ENCODE results near the gene SPEF2. TPM values are rescaled to one million over a fixed set of nuclear protein-coding genes. Genes with fewer than 3 reads are reported as not detected.

SPEF2 gene
- total RNA-seq, 1 donor from 2014 or later: 3.4 TPM

DNA sequence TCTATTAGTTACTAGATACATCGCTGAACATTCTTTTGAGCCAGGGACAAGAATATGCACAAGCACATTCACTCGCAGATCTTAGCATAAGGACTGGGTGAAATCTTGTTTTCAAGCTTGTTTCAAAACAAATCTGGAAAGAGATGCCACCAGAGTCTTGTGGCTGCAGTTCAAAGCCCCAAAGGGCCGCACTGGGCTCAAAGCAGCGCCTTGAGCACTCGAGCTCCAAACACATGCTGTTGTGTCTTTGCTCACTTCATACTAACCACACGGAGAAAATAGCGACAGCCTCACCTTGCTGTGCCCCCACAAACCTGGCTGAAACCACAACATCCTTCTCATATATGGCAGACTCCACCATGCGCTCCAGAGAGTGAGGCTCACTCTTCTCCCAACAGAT, 204.8 kb downstream of the SPEF2 start:
- H3K9me3 ChIP-seq (ENCODE audit: insufficient read depth, low read depth, low read length): no peaks in the 10 kb centered on the region
- H4K20me1 ChIP-seq (ENCODE audit: insufficient read depth, low read length): no peaks in the 10 kb centered on the region
- Mint-ChIP-seq H3K4me3 (ENCODE audit: unreplicated experiment) (no peak overlapping the region), H3K4me1 (ENCODE audit: low read depth, unreplicated experiment) (no peaks in the 10 kb centered on the region), H3K9me3 (ENCODE audit: unreplicated experiment) (peaks cover 3% of the 10 kb centered on the region), H3K36me3 (ENCODE audit: low read depth, unreplicated experiment) (no peaks in the 10 kb centered on the region), H3K27me3 (ENCODE audit: low read depth, unreplicated experiment) (peaks cover 6% of the 10 kb centered on the region), H3K27ac (ENCODE audit: unreplicated experiment) (no peak overlapping the region)
- H3K9ac ChIP-seq (ENCODE audit: low read length): no peak overlapping the region
- no peak overlapping the region for H3K27ac ChIP-seq (ENCODE audit: low read depth, low read length)
- TF ChIP-seq EZH2 (IDR thresholded peaks at IDR 0.05; ENCODE audit: insufficient read depth, low read length): no peak
- no peak for TF ChIP-seq CTCF (IDR thresholded peaks at IDR 0.05; ENCODE audit: insufficient read depth, low read depth, low read length)
- no peaks in the 10 kb centered on the region for H3K27me3 ChIP-seq (ENCODE audit: insufficient read depth, low read length)
- H2AFZ ChIP-seq (ENCODE audit: low read depth, low read length): no peak overlapping the region
- no peak overlapping the region for H3K4me3 ChIP-seq (ENCODE audit: insufficient read depth, low read depth, low read length)
- H3K4me1 ChIP-seq (ENCODE audit: insufficient read depth, low read length): no peaks in the 10 kb centered on the region
- no peaks in the 10 kb centered on the region for H3K79me2 ChIP-seq (ENCODE audit: insufficient read depth, low read length)
- FAIRE-seq: no peak
- no peak overlapping the region for H3K4me2 ChIP-seq (ENCODE audit: low read length)
- H3K36me3 ChIP-seq (ENCODE audit: insufficient read depth, low read length): no peaks in the 10 kb centered on the region
- DNase-seq (ENCODE audit: low read depth): no peak

DNA sequence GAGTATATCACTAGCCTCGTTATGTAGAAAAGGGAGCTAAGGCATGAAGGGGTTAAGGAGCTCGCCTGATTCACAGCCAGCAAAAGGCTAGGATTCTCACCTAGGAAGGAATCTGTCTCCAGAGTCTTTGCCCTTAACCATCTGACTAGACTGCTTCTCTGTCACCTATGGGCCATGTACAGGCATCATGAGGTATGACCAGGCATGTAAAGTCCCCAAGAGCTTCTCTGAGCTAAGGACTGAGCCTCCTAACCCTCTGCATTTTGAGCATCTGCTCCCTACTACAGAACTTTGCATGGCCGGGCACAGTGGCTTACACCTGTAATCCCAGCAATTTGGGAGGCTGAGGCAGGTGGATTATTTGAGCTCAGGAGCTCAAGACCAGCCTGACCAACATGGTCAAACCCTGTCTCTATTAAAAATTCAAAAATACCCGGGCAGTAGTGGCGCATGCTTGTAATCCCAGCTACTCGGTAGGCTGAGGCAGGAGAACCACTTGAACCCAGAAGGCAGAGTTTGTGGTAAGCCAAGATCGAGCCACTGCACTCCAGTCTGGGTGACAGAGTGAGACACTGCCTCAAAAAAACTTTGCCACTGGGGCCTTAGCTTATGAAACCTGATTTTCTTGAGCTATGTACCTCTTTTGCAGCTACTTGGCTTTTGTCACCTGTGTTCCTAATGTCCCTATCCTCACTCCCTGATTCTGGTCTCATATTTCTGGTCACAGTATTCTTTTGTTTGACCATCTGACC, 205.9 kb downstream of the SPEF2 start:
- peaks cover 9% of the 10 kb centered on the region for H3K4me1 Mint-ChIP-seq (ENCODE audit: low read depth, unreplicated experiment)
- Histone ChIP-seq H3K79me2 (ENCODE audit: insufficient read depth, low read length) (no peaks in the 10 kb centered on the region), H3K27me3 (ENCODE audit: insufficient read depth, low read length) (no peaks in the 10 kb centered on the region), H4K20me1 (ENCODE audit: insufficient read depth, low read length) (no peaks in the 10 kb centered on the region), H3K36me3 (ENCODE audit: insufficient read depth, low read length) (no peaks in the 10 kb centered on the region), H2AFZ (ENCODE audit: low read depth, low read length) (no peak overlapping the region), H3K27ac (ENCODE audit: low read depth, low read length) (no peak overlapping the region), H3K4me3 (ENCODE audit: insufficient read depth, low read depth, low read length) (no peak overlapping the region), H3K9ac (ENCODE audit: low read length) (no peak overlapping the region), H3K4me2 (ENCODE audit: low read length) (no peak overlapping the region), H3K4me1 (ENCODE audit: insufficient read depth, low read length) (no peaks in the 10 kb centered on the region), H3K9me3 (ENCODE audit: insufficient read depth, low read depth, low read length) (no peaks in the 10 kb centered on the region)
- H3K36me3 Mint-ChIP-seq (ENCODE audit: low read depth, unreplicated experiment): no peaks in the 10 kb centered on the region
- FAIRE-seq: no peak
- H3K27me3 Mint-ChIP-seq (ENCODE audit: low read depth, unreplicated experiment): peaks cover 6% of the 10 kb centered on the region
- no peak overlapping the region for H3K27ac Mint-ChIP-seq (ENCODE audit: unreplicated experiment)
- TF ChIP-seq CTCF (IDR thresholded peaks at IDR 0.05; ENCODE audit: insufficient read depth, low read depth, low read length): no peak
- no peak for TF ChIP-seq EZH2 (IDR thresholded peaks at IDR 0.05; ENCODE audit: insufficient read depth, low read length)
- H3K9me3 Mint-ChIP-seq (ENCODE audit: unreplicated experiment): peaks cover 3% of the 10 kb centered on the region
- no peak for DNase-seq (ENCODE audit: low read depth)
- no peak overlapping the region for H3K4me3 Mint-ChIP-seq (ENCODE audit: unreplicated experiment)

GRCh38 chr5:35826056-35826455, 208.4 kb downstream of the SPEF2 start:
- Mint-ChIP-seq H3K4me1 (ENCODE audit: low read depth, unreplicated experiment) (peaks cover 11% of the 10 kb centered on the region), H3K27ac (ENCODE audit: unreplicated experiment) (no peak overlapping the region), H3K36me3 (ENCODE audit: low read depth, unreplicated experiment) (no peaks in the 10 kb centered on the region), H3K9me3 (ENCODE audit: unreplicated experiment) (peaks cover under 1% of the 10 kb centered on the region), H3K27me3 (ENCODE audit: low read depth, unreplicated experiment) (peaks cover 10% of the 10 kb centered on the region), H3K4me3 (ENCODE audit: unreplicated experiment) (no peak overlapping the region)
- H3K36me3 ChIP-seq (ENCODE audit: insufficient read depth, low read length): no peaks in the 10 kb centered on the region
- no peaks in the 10 kb centered on the region for H3K9me3 ChIP-seq (ENCODE audit: insufficient read depth, low read depth, low read length)
- H3K4me3 ChIP-seq (ENCODE audit: insufficient read depth, low read depth, low read length): no peak overlapping the region
- no peak overlapping the region for H3K4me2 ChIP-seq (ENCODE audit: low read length)
- no peak overlapping the region for H3K9ac ChIP-seq (ENCODE audit: low read length)
- H3K27me3 ChIP-seq (ENCODE audit: insufficient read depth, low read length): no peaks in the 10 kb centered on the region
- TF ChIP-seq EZH2 (IDR thresholded peaks at IDR 0.05; ENCODE audit: insufficient read depth, low read length) (no peak), CTCF (IDR thresholded peaks at IDR 0.05; ENCODE audit: insufficient read depth, low read depth, low read length) (no peak)
- H4K20me1 ChIP-seq (ENCODE audit: insufficient read depth, low read length): no peaks in the 10 kb centered on the region
- FAIRE-seq (no peak), DNase-seq (ENCODE audit: low read depth) (no peak)
- no peaks in the 10 kb centered on the region for H3K79me2 ChIP-seq (ENCODE audit: insufficient read depth, low read length)
- H2AFZ ChIP-seq (ENCODE audit: low read depth, low read length): no peak overlapping the region
- H3K27ac ChIP-seq (ENCODE audit: low read depth, low read length): no peak overlapping the region
- no peaks in the 10 kb centered on the region for H3K4me1 ChIP-seq (ENCODE audit: insufficient read depth, low read length)

Measured in astrocyte (in vitro differentiated cells and primary cell).